Measurements from ENCODE around the gene SGF29.
"Not testable (repeated sequence)": the region's sequence is repeated elsewhere in the genome, so short reads cannot be mapped to it uniquely, and the experiment has no call there.

The SGF29 gene

DNA sequence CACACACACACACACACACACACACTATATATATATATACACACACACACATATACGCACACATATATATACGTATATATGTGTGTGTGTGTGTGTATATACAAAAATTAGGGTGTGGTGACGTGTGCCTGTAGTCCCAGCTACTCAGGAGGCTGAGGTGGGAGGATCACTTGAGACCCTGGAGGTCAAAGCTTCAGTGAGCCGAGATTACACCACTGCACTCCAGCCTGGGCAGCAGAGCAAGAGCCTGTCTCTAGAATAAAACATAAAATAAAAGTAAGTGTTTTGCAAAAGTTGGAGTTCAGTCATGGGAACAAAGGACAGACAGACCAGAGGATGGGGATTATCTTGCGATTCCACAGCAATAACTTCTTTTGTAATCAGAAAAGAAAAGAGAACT lies 25.7 kb upstream of the SGF29 start:
- H3K4me3 ChIP-seq (ENCODE audit: low read length) = no peak overlapping the region
- no peak for TF ChIP-seq ZNF274 (IDR thresholded peaks at IDR 0.05; ENCODE audit: low read depth, low read length)

DNA sequence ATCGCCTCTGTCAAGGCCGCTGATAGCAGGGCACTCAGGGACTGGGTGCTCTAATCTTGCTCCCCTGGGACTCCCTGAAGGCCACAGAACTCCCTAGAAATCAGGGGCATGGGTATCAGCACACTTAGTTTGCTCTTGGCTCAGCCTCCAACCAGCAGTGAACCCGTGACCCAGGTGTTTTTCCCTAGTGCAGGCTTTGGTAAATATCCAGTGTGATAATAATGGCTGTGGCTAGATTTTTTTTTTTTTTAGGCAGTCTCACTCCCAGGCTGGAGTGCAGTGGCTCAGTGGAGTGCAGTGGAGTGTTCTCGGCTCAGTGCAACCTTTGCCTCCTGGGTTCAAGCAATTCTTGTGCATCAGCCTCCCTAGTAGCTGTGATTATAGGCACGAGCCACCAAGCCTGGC lies 25.3 kb upstream of the SGF29 start:
- TF ChIP-seq ZNF274 (IDR thresholded peaks at IDR 0.05; ENCODE audit: low read depth, low read length) = no peak
- H3K4me3 ChIP-seq (ENCODE audit: low read length) = no peak overlapping the region

DNA sequence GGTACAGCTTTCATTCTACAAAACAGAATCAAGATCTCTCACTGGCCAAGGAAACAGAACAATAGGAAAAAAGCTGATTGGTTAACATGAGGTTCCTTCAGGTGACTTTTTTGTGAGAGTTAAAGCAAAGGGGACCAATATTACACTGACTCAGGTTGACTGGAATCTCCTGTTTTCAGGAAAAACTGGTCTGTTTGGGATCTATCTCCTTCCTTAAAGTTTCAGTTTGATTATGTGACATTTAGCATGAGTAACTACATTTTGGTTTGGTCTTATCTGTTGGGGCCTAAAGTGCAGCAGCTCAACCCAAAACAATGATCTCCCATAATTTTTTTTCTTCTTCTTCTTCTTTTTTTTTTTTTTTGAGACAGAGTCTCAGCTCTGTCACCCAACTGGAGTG lies 24.6 kb upstream of the SGF29 start:
- TF ChIP-seq ZNF274 (IDR thresholded peaks at IDR 0.05; ENCODE audit: low read depth, low read length) = no peak
- no peak overlapping the region for H3K4me3 ChIP-seq (ENCODE audit: low read length)

DNA sequence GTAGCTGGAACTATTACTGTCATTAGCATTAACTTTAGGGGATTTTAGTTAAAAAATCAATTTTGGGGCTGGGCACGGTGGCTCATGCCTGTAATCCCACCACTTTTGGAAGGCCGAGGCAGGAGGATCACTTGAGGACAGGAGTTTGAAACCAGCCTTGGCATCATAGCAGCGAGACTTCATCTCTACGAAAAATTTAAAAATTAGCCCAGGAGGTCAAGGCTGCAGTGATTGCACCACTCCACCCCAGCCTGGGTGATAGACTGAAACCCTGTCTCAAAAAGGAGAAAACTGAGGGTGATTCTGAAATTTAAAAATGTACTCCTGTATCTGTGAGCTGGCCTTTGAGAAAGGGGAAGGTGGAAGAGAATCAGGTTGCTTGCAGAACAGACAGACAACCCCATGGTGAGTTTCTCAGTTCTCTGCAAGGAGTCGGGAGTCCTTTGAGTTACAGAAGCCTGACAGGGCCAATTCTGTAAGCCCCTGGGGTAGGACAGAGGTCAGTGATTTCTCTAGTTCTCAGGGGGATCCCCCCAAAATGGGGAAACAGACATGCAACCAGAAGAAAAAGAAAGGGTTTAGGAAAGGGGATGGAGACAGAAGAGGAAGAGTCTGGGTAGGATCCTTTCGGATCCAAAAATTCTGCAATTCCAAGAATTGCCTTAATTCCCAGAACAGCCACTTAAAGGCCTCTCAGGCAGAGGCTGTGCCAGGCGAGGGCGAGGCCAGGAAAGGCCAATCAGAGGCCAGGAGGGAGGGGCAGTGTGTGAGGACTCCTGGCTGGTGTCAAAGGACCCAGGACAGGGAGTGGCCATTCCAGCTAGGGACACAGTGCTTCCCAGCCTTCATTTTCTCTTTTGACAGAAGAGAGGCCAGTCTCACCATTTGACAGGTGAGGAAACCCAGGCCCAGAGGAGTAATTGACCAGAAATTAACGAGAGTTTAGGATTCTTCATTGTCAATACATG lies 21.7 kb upstream of the SGF29 start:
- no peak for TF ChIP-seq ZNF274 (IDR thresholded peaks at IDR 0.05; ENCODE audit: low read depth, low read length)
- H3K4me3 ChIP-seq (ENCODE audit: low read length) = no peak overlapping the region

DNA sequence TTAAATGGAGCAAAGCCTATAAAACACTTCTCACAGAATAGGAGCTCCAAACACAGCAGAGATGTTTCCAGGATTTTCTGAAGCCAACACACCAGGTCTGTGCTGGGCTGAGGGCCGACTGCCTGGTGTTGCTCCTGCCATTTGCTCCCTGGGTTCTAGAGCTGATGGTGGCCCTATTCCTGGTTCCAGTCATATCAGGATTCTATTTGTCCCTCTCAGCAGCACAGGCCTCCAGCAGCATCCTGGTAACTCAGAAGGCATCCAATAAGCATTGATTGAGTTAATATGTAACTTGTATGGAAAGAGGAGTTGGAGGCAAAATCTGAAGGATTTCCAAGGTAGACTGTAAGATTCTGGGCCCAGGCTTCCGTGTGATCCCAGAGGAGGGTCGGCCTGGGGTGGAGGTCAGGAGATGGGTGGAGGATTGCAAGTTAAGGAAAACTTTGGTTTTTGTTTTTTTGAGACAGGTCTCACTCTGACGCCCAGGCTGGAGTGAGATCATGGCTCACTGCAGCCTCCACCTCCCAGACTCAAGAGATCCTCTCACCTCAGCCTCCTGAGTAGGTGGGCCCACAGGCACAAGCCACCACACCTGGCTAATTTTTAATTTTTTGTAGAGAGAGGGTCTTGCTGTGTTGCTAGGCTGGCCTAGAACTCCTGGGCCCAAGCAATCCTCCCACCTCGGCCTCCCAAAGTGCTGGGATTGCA lies 20.6 kb upstream of the SGF29 start:
- TF ChIP-seq ZNF274 (IDR thresholded peaks at IDR 0.05; ENCODE audit: low read depth, low read length) = no peak
- H3K4me3 ChIP-seq (ENCODE audit: low read length) = no peak overlapping the region

DNA sequence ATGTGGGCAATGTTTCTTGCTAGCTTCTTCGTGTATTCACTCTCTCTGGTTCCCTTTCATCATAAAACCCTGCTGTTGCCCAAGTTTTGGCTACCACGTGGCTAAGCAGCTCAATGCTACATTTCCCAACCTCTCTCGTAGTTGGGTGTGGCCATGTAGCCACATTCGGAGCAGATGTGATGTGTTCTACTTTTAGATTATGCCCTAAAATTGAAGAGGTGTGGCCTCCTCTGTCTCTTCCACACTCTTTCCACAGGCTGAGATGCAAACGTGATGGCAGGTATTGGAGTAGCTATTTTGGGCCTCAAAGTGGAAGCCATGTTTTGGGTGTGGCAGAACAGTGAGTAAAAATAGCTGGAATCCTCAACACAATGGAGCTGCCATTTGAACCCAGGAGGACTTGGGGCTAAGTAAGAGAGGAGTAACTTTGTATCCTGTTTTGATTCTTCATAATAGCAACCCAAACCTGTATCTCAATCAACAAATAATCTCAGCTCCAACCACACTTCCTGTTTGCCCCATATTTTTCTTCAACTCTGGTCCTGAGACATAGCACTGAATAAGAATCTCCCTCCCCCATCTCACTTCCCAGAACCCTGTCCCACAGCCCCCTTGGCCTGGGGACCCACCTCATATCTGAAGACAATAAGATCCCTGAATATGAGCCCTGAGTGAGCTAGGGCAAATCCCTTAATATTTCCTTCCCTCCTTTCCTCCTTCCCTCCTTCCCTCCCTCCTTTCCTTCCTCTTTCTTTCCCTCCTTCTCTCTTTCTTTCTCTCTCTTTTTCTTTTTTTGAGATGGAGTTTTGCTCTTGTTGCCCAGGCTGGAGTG lies 19.0 kb upstream of the SGF29 start:
- no peak overlapping the region for H3K4me3 ChIP-seq (ENCODE audit: low read length)
- TF ChIP-seq ZNF274 (IDR thresholded peaks at IDR 0.05; ENCODE audit: low read depth, low read length) = no peak

DNA sequence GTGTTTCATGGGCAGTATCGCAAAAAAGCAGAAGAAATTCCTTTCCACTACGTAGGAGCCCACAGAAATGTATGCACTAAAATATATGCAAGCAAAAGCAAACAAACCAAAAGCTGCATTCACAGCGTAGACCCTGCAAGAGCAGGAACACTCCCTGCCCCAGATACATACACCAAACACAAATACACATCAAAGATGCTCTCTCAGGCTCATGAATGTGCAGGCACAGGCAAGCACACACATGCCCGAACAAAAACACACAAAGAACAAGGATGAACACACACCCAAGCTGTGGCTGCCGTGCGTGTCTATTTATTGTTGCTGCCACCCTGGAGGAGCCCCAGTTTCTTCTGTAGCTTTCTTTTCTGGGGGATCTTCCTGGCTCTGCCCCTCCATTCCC lies 16.6 kb upstream of the SGF29 start:
- no peak for TF ChIP-seq ZNF274 (IDR thresholded peaks at IDR 0.05; ENCODE audit: low read depth, low read length)
- no peak overlapping the region for H3K4me3 ChIP-seq (ENCODE audit: low read length)

DNA sequence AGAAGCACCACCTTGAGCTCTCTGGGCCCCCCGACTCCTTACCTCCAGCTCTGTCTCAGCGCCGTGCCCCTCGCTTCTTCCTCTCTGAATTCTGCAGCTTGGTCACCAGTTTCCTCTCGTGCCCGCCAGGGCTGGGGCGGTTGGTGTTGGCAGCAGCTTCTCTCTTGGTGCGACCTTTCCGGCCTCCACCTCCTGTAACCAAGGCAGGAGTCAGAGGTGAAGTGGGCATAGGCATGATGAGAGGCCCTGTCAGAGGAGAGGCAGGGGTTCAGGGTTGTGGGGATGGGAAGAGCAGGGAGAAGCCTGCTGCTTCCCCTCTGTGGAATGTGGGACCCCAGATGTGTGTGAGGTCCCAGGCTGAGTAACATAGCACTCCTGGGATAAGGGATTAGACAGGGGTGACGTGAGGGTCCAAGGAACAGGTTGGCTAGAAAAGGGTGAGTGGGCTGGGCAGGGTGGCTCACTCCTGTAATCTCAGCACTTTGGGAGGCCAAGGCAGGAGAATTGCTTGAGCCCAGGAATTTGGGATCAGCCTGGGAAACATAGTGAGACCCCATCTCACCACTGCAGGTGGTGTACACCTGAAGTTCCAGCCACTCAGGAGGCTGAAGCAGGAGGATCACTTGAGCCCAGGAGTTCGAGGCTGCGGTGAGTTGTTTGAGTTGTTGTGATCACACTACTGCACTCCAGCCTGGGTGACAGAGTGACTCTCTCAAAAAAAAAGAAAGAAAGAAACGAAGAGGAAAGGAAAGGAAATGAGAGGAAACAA lies 15.6 kb upstream of the SGF29 start:
- no peak overlapping the region for H3K4me3 ChIP-seq (ENCODE audit: low read length)
- TF ChIP-seq ZNF274 (IDR thresholded peaks at IDR 0.05; ENCODE audit: low read depth, low read length) = no peak

DNA sequence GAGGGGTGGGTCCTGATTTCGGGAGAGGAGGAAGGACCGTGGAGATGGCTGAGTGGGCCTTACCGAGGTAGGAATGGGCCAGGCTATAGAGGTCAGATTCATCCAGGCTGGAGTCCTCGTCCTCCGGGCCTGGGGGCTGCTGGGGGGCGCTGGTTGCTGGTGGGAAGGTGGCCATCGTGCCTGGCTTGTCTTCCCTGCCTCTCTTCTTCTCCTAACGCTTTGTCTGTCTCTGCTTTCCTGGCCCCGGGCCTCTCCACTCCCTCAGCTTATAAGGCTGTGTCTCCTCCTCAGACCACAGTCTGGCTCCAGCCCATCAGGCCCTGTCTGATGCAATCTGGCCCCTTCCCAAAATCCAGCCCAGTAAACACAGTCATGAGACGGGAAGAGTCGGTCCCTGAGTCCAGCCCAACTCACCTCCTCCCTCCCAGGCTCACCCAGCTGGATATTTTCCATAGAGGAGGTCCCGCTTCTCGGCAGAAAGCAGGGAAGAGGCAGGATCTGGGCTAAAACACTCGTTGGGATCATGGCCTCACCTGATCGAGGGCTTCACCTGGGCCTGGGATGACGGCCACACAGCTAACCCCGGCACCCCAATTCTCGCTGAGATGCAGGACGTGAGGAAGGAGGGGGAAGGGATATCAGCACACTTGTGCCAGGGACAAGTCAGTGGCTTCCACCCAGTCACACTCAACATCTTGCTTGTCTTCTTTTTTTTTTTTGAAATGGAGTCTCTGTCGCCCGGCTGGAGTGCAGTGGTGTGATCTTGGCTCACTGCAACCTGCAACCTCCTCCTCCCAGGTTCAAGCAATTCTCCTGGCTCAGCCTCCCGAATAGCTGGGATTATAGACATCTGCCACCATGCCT lies 14.8 kb upstream of the SGF29 start, which contains the start of gene NUPR1:
TSS of gene NUPR1 (minus strand) at position 242 of the 864 bp plus-strand sequence. CDS start at position 175, 67 bp downstream.
- no peak within 1 kb of the TSS for H3K4me3 ChIP-seq (ENCODE audit: low read length)
- no peak for TF ChIP-seq ZNF274 (IDR thresholded peaks at IDR 0.05; ENCODE audit: low read depth, low read length)

DNA sequence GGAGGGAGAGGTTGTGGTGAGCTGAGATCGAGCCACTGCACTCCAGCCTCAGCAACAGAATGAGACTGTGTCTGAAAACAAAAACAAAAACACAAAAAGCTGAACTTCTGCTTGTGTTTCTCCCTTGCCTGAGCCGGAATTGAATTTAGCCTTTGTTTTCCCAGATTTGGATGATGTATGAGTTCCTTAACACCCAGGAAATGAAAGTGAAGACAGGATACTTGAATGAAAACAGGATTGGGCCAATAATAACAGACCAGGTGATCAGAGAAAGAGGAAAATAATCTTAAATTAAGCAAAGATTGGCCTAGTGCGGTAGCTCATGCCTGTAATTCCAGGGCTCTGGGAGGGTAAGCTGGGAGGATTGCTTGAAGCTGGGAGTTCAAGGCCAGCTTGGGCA lies 13.4 kb upstream of the SGF29 start:
- H3K4me3 ChIP-seq (ENCODE audit: low read length) = no peak overlapping the region
- TF ChIP-seq ZNF274 (IDR thresholded peaks at IDR 0.05; ENCODE audit: low read depth, low read length) = no peak

DNA sequence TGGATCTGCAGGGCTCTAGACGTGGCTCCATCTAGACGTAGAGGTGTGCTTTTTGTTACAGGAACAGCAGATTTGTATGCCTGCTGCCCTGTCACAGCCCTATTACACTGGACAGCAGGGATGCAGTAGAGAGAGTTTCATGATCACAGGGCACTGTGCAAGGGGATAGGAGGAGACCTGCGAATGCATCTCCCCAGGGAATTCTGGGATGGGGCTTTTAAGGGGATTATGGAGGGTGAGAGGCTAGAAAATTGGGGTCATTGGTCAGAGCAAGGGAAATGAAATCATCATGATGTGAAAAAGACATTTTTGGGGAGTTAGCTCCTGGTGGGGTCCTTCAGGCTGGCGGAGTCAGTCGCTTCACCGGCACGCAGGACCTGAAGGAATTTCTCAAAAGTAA lies 11.1 kb upstream of the SGF29 start:
- H3K4me3 ChIP-seq (ENCODE audit: low read length) = no peak overlapping the region
- TF ChIP-seq ZNF274 (IDR thresholded peaks at IDR 0.05; ENCODE audit: low read depth, low read length) = no peak

DNA sequence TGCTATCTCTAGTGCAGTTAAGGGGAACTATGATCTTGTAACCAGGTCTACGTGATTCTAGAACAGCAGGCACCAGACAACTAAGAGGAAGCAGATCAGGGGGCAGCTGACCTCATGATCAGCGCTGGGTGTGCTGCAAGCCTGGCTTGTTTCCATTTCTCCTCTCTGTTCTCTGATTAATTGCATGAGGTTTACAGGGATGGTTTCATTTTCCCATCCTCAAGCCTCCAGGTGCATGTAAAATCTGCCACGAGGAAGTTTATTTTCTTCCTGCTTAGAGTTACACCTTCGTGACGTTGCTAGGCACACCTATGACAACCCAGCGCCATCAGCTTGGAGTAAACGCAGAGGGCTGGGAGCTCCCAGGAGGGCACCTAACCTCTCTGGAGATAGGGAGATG lies 10.6 kb upstream of the SGF29 start:
- H3K4me3 ChIP-seq (ENCODE audit: low read length) = no peak overlapping the region
- TF ChIP-seq ZNF274 (IDR thresholded peaks at IDR 0.05; ENCODE audit: low read depth, low read length) = no peak

DNA sequence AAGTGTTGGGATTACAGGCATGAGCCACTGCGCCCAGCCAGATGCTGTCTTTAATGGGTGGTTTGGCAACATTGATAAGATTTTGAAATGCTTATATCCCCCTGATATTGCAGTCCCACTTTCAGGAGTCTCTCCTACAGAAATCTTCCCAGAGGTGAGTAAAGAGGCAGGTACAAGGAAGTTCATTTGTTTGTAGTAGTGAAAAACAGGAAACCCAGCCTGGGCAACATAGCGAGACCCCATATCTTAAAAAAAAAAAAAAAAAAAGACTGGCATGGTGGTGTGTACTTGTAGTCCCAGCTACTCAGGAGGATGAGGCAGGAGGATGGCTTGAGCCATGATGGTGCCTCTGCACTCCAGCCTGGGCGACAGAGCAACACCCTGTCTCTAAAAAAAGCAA lies 8.7 kb upstream of the SGF29 start:
- H3K4me3 ChIP-seq (ENCODE audit: low read length) = no peak overlapping the region
- no peak for TF ChIP-seq ZNF274 (IDR thresholded peaks at IDR 0.05; ENCODE audit: low read depth, low read length)

DNA sequence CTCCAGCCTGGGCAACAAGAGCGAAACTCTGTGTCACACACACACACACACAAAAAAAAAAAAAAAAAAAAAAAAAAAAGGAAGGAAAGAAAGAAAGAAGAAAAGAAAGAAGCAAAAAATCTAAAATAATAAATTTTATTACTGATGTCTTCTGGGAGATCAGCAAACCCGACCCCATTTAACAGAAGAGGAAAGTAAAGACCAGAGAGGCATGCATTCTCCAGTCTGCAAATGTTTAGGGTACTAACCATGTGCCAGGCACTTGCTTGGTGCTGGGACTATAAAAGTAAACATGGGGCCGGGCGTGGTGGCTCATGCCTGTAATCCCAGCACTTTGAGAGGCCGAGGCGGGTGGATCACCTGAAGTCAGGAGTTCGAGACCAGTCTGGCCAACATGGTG lies 7.8 kb upstream of the SGF29 start:
- H3K4me3 ChIP-seq (ENCODE audit: low read length) = not testable (repeated sequence)

Measured in GM08714 (cell line).